ENCODE measurements around the gene TDO2.

DNA sequence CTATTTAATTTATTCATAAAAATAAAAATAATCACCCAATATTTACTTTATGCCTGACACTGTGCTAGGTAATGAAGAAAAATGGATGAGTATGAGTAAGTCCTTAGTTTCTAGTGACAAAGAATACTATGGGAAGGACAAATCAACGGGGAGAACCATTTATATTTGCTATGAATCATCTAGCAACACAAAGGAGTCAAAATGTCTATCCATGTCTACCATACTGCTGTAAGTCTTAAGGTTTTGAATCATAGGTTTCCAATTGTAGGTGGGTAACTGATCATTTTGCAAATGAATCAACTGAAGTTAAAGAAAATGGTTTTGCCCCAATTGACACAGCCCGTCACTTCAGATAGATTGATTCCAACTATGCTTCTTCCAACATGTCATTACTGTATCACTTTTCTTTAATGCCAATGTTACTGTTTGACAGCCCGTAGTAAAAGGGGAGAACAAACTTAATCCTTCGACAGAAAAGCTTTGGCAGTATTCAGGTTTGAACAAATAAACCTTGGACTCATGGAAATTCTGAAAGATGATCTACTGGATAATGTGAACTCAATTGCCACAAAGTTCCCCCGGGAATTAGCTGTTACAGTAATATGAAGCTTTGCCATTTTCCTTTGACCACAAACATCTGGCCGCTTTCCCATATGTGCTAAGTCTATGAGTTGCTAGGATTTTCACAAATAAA, 3.2 kb downstream of the TDO2 start:
- TF ChIP-seq EZH2 (IDR thresholded peaks at IDR 0.05; ENCODE audit: borderline replicate concordance, low read depth, low read length, severe bottlenecking) = no peak
- TF ChIP-seq, protein P1, sequence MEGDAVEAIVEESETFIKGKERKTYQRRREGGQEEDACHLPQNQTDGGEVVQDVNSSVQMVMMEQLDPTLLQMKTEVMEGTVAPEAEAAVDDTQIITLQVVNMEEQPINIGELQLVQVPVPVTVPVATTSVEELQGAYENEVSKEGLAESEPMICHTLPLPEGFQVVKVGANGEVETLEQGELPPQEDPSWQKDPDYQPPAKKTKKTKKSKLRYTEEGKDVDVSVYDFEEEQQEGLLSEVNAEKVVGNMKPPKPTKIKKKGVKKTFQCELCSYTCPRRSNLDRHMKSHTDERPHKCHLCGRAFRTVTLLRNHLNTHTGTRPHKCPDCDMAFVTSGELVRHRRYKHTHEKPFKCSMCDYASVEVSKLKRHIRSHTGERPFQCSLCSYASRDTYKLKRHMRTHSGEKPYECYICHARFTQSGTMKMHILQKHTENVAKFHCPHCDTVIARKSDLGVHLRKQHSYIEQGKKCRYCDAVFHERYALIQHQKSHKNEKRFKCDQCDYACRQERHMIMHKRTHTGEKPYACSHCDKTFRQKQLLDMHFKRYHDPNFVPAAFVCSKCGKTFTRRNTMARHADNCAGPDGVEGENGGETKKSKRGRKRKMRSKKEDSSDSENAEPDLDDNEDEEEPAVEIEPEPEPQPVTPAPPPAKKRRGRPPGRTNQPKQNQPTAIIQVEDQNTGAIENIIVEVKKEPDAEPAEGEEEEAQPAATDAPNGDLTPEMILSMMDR (IDR thresholded peaks at IDR 0.05; ENCODE audit: borderline replicate concordance, extremely low read depth, low read length, poor library complexity, severe bottlenecking) = no peak
